Endothelial cell (in vitro differentiated cells): ENCODE data around the gene GDI1. TPM values are rescaled to one million over a fixed set of nuclear protein-coding genes. Genes with fewer than 3 reads are reported as not detected.

ENCODE experiments used
- DNase-seq: peaks from one replicate; pipeline ENCODE4 v3.0.0; 2021; ENCODE audit warnings: low spot score
- H3K27ac Mint-ChIP-seq: one replicate; pipeline ENCODE4 v1.8.0; 2021; ENCODE audit warnings: mixed read lengths, inconsistent platforms; ENCODE audit not compliant: unreplicated experiment
- H3K27me3 Mint-ChIP-seq: one replicate; pipeline ENCODE4 v1.8.0; 2021; ENCODE audit warnings: mild to moderate bottlenecking, moderate library complexity, mixed read lengths, inconsistent platforms; ENCODE audit not compliant: unreplicated experiment
- H3K36me3 Mint-ChIP-seq: one replicate; pipeline ENCODE4 v1.8.0; 2021; ENCODE audit warnings: mild to moderate bottlenecking, low read depth, mixed read lengths, inconsistent platforms; ENCODE audit not compliant: unreplicated experiment
- H3K4me1 Mint-ChIP-seq: one replicate; pipeline ENCODE4 v1.8.0; 2021; ENCODE audit warnings: mild to moderate bottlenecking, mixed read lengths, inconsistent platforms; ENCODE audit not compliant: unreplicated experiment
- H3K4me3 Mint-ChIP-seq: one replicate; pipeline ENCODE4 v1.8.0; 2021; ENCODE audit warnings: mild to moderate bottlenecking, mixed read lengths, inconsistent platforms; ENCODE audit not compliant: unreplicated experiment
- H3K9me3 Mint-ChIP-seq: one replicate; pipeline ENCODE4 v1.8.0; 2021; ENCODE audit warnings: mixed read lengths, inconsistent platforms; ENCODE audit not compliant: unreplicated experiment
- CTCF ChIP-seq: fragments of 200-600 bp; sonication (generic); IDR thresholded peaks from one replicate; pipeline ENCODE4 v1.5.0; 2021; ENCODE audit warnings: antibody characterized with exemption; ENCODE audit not compliant: unreplicated experiment
- total RNA-seq: library from RNA; stranded (reverse); fragmentation: NEBNext Ultra II Directional; extraction: Animal tissue kit (Norgen Biotek cat#: 25700); gene quantifications from one replicate; pipeline ENCODE4 v1.2.1, GENCODE V29; 2021; ENCODE audit not compliant: unreplicated experiment

The GDI1 gene
- total RNA-seq, 1 donor from 2014 or later: 157 TPM

- H3K9me3 Mint-ChIP-seq: no peaks in the 10 kb centered on the region
Observed at GRCh38 chrX:154443992-154444754, 7.2 kb downstream of the GDI1 start, which contains the start of gene FAM50A. FAM50A (plus strand) TSS chrX:154444141; CDS start chrX:154444236, 95 bp downstream.

GRCh38 chrX:154444755-154445246, 7.8 kb downstream of the GDI1 start:
- TF ChIP-seq CTCF: no peak
- Mint-ChIP-seq H3K9me3 (no peaks in the 10 kb centered on the region), H3K4me1 (no peaks in the 10 kb centered on the region), H3K4me3 (no peak overlapping the region), H3K27ac (no peak overlapping the region), H3K36me3 (no peaks in the 10 kb centered on the region), H3K27me3 (peaks cover 3% of the 10 kb centered on the region)
- no peak for DNase-seq

More at GRCh38 chrX:154443992-154444754, 7.2 kb downstream of the GDI1 start, which contains the start of gene FAM50A:
- peak; percentile 60 for DNase-seq
- Mint-ChIP-seq H3K4me3 (peak within 1 kb of the TSS; percentile 85), H3K27me3 (peaks cover 3% of the 10 kb centered on the region), H3K4me1 (no peaks in the 10 kb centered on the region), H3K27ac (peak within 1 kb of the TSS; percentile 61), H3K36me3 (no peaks in the 10 kb centered on the region)
- no peak for TF ChIP-seq CTCF

GRCh38 chrX:154445776-154446175, 8.8 kb downstream of the GDI1 start:
- H3K36me3 Mint-ChIP-seq: no peaks in the 10 kb centered on the region

GRCh38 chrX:154446430-154446829, 9.5 kb downstream of the GDI1 start:
- Mint-ChIP-seq H3K4me1 (no peaks in the 10 kb centered on the region), H3K27ac (no peak overlapping the region), H3K36me3 (no peaks in the 10 kb centered on the region), H3K9me3 (no peaks in the 10 kb centered on the region), H3K4me3 (no peak overlapping the region), H3K27me3 (peaks cover 3% of the 10 kb centered on the region)
- no peak for DNase-seq
- TF ChIP-seq CTCF: no peak

More at GRCh38 chrX:154445776-154446175, 8.8 kb downstream of the GDI1 start:
- DNase-seq: no peak
- Mint-ChIP-seq H3K9me3 (no peaks in the 10 kb centered on the region), H3K27ac (no peak overlapping the region), H3K27me3 (peaks cover 3% of the 10 kb centered on the region), H3K4me1 (no peaks in the 10 kb centered on the region), H3K4me3 (no peak overlapping the region)
- no peak for TF ChIP-seq CTCF

DNA sequence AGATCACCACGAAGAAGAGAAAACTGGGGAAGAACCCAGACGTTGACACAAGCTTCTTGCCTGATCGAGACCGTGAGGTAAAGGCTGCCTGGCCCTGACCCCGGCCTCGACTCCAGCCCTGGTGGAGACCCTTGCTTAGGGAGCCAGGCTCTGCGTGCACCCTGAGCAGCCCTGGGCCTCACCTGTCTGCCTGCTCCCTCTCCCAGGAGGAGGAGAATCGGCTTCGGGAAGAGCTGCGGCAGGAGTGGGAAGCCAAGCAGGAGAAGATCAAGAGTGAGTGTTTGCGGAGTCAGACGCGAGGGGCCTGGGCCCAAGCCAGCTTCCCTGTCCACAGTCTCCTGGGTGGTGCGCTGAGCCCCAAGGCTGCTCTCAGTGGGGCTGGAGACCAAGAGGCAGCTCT, 11.5 kb downstream of the GDI1 start:
- Mint-ChIP-seq H3K36me3 (no peaks in the 10 kb centered on the region), H3K27me3 (peaks cover 1% of the 10 kb centered on the region), H3K27ac (no peak overlapping the region)

More for the DNA sequence above, 11.5 kb downstream of the GDI1 start:
- Mint-ChIP-seq H3K4me1 (no peaks in the 10 kb centered on the region), H3K4me3 (no peak overlapping the region), H3K9me3 (no peaks in the 10 kb centered on the region)
- no peak for TF ChIP-seq CTCF
- no peak for DNase-seq
